ENCODE data around the gene KRTAP12-3.

- TF ChIP-seq, protein P1, sequence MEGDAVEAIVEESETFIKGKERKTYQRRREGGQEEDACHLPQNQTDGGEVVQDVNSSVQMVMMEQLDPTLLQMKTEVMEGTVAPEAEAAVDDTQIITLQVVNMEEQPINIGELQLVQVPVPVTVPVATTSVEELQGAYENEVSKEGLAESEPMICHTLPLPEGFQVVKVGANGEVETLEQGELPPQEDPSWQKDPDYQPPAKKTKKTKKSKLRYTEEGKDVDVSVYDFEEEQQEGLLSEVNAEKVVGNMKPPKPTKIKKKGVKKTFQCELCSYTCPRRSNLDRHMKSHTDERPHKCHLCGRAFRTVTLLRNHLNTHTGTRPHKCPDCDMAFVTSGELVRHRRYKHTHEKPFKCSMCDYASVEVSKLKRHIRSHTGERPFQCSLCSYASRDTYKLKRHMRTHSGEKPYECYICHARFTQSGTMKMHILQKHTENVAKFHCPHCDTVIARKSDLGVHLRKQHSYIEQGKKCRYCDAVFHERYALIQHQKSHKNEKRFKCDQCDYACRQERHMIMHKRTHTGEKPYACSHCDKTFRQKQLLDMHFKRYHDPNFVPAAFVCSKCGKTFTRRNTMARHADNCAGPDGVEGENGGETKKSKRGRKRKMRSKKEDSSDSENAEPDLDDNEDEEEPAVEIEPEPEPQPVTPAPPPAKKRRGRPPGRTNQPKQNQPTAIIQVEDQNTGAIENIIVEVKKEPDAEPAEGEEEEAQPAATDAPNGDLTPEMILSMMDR (conservative IDR thresholded peaks at IDR 0.05 in 1 of 2, IDR thresholded peaks at IDR 0.05 in 1 of 2; ENCODE audit: low read depth in 1 of 2, low read length in 2 of 2): no peak
- TF ChIP-seq EZH2 (IDR thresholded peaks at IDR 0.05; ENCODE audit: low read length, missing control alignments): no peak
Observed at GRCh38 chr21:44618504-44618903, 39.2 kb upstream of the KRTAP12-3 start.
